HG02981 (cell line): ENCODE data around the gene MATN4.

Source experiments
- ATAC-seq: cut with Tn5 transposase; IDR thresholded peaks from one replicate; pipeline ENCODE4 v1.9.1; 2021; ENCODE audit warnings: mild to moderate bottlenecking, moderate library complexity; ENCODE audit not compliant: unreplicated experiment

The MATN4 gene

GRCh38 chr20:45293041-45294002 is 14.8 kb downstream of the MATN4 start:
- ATAC-seq: peak; percentile 58

- ATAC-seq: no peak
Measured at GRCh38 chr20:45292343-45292742, 15.8 kb downstream of the MATN4 start.

DNA sequence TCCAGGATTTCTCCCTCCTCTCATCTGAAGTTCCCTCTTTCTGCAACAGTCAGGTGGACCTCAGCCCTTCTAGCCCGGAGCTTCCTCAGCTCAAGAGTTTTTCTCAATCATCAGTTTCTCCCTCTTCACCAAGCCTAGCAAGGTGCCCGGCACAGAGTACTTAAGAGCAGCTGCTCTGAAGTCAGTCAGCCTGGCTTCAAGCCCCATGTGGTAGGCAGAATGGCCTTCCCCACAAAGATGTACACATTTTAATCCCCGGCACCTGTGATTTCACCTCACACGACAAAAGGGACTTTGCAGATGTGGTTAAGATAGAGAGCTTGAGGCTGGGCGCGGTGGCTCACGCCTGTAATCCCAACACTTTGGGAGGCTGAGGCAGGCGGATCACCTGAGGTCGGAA is 16.6 kb downstream of the MATN4 start:
- no peak for ATAC-seq

DNA sequence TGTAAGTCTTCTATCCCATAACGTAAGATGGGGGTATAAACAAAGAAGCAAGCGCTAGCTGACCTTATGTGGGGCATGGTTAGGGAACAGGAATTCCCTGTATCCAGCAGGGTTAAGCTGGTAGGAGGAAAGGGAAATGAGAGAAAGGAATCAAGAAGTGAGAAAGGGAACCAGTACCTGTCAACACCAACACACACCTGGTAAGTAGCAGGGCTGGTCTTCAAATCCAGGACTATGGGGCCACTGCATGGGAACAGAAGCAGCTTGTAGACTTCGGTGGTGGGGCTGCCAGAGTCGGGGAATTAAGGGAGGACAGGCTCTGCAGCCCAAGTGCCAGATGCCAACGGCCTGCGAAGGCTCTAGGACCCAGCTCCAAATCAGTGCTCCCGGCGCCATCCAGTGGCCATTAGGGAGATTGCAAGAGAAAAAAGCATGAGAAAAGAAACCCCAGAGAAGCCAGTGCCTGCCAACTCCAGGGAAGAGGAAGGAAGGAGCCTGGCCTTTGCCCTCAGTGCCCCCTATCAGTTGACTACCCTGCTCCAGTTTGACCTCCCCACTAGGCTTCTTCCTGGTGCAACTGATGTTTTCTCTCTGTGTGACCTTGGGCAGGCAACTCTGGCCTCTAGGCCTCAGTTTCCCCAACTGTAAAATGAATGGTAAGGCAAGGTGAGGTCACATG is 17.3 kb downstream of the MATN4 start:
- no peak for ATAC-seq

DNA sequence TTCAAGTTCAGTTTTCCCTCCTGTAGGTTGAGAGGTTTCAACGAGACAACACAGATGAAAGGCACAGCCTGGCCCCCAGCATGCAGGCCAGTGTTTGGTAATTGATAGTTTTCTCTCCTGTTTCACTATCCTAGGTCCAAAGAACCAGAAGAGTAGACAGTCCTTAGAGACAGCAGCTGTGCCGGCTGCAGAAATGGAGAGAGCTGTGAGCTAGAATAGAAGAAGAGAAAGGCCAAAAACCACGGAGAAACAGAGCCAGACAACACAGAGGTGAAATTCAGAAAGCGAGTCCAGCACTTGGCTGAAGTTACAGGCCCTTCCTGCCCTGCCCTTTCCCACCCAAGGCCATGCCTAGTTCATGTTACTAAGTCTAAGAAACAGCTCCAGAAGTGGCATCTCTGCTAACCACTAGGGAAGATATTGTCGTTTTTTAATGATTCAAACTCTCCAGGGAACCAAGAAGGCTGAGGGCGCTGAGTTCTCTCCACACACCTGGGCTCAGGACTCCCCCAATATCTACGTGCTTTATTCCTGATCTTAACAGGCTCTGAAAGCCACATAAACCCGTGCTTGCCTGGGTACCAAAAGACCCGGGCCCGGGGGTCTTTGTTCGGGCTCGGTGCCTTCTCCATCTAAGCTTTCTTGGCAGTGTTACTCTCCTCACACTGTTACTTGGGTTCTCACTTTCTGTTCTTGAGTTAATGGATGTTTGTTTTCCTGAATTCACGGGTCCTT is 18.0 kb downstream of the MATN4 start:
- no peak for ATAC-seq

DNA sequence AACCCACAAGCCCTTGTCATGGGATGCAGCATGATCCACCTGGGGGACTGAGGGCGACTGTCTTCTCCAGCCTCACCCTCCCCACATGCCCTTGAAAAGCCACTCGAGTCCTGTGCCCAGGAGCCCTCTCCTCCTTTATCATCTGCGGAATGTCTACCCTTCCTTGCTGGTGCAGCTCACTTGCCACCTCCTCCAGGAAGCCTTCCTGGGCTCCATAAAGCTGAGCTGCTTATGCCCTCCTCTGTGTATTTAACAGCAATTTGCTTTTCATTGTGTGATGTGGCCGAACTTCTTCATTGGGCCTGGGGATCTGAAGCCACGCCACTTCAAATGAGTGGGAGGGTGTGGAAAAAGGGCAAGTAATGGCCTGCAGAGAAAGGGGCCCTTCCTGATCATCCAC is 19.2 kb downstream of the MATN4 start:
- no peak for ATAC-seq

DNA sequence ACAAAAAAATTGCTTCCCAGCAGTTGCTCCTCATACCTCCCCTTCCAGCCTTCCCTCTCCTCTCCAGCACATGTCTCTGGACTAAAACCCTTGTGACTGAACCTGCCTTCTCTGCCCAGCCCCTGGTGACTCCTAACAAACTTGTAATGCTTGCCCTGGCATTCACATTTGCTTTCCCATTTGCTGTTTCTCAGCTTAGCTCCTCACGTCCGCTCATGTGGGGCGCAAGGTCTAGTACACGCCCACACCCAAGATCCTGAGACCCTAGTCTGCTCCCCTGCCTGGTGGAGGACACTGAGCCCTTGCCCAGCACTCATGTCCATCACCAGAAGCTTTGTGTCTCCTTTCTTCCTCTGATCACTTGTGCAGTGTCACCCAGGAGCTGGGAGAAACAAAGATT is 19.7 kb downstream of the MATN4 start:
- ATAC-seq: no peak

DNA sequence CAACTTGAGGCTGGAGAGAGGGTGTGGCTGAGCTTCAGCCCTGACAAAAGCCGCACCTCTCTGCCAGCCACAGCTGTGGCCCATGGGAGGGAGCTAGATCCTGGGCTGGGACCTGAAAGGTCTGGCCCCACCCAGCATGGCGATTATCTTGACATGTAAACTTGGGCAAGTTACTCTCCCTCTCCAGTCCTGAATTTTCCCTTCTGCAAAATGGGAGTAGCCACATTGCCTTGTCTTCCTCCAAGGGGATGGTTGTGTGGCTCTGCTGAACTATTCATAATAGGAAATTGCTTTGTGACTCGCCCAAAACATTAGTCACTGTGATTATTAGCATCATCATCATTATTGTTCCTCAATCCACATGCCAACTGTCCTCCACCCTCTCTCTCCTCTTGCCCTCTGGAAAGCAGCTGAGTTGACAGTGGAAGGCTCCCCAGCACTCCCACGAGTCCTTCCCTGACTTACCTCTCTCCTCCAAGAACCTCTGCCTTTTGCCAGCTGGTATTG is 24.5 kb downstream of the MATN4 start:
- no peak for ATAC-seq

DNA sequence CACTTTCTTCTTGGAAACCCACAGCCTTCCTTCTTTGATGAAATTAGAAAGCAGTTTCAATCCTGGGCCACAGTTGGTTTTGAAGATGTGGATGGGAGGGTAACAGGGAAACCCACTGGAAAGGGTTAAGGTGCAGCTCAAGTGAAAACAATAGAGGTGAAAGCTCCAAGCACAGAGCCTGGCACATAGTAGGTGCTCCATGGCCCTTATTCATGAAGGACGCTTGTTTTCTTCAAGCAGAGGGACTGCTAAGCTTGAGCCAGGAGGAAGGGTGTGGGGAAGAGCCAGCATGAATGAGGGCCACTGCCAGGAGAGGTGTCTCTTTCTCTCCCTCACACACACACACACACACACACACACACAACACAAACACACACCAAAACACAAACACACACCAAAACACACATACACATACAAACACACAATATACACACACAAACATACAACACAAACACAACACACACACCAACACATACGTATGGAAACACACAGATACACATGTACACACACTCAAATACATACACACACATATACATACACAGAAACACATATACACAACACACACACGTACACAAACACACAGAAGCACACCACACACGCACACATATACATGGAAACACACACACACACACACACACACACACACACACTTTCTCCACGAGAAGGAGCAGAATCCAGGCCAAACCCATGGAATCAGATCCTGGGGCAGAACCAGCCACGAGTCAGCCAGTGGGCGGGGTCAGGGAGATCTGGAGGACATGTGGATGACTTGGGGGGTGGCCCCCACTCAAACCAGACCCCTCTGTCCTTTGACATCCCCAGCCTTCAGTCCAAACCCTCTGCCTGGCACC is 25.2 kb downstream of the MATN4 start:
- no peak for ATAC-seq

GRCh38 chr20:45279992-45280391 is 28.1 kb downstream of the MATN4 start:
- ATAC-seq: no peak

- ATAC-seq: no peak
Measured at GRCh38 chr20:45275338-45275737, 32.8 kb downstream of the MATN4 start.

DNA sequence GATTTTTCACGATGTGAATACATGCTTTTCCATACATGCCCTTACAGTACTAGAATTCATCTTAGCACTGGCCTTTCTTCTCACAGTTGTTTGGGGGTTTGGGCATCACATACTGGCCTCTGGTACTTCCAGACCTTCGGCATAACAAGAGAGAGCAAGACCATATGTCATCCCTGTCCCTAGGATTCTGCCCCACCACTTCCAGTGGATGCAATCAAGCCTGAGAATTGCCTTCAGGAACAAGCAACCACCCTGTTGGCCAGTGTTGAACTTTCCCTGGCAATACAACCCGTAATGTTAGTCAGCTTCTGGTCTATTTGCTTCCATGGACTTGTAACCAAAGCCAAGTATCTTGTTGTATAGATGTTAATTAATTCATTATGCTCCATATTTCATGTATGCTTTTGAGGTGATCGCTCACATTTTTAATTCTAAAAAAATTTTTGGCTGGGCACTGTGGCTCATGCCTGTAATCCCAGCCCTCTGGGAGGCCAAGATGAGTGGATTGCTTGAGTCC is 38.3 kb downstream of the MATN4 start:
- ATAC-seq: no peak

- ATAC-seq: no peak
Measured at GRCh38 chr20:45269056-45269455, 39.0 kb downstream of the MATN4 start.

GRCh38 chr20:45268531-45268930 is 39.6 kb downstream of the MATN4 start:
- ATAC-seq: no peak

DNA sequence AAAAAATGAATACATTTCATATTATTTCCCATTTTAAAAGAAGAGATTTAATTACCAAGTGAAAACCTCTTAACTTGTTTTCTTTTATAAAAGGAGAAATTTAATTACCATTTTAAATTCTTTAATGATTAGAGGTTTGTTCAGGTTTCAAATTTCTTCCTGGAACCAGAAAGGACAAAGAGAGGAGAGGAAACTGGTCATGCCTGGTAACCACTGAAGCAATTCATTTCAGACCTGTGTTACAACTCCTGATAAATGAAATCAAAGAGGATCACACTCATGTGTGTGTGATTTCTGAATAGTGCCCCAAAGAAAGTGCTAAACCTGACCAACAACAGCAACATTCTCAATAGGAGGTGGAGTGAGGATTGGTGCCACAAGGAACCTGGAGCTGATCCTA is 41.1 kb downstream of the MATN4 start:
- no peak for ATAC-seq

- no peak for ATAC-seq
Measured at GRCh38 chr20:45263556-45264266, 44.4 kb downstream of the MATN4 start.

DNA sequence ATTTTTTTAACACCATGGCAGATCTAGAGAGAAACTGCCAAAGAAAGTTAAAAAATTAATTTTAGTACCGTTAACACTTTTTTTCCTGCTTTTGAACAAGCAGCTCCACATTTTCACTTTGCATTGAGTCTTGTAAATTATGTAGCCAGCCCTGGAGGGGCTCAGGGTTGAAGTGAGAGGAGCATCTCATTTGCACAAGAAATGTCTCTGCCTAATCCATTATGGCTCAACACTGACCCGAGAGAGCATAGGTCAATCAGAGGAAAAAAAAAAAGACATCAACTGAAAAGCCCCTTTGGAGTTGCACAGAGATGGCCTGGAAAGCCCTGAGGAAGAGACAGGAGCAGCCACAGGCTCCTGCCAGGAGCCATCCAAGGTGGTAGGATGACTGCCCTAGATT is 49.4 kb downstream of the MATN4 start:
- ATAC-seq: no peak

- no peak for ATAC-seq
Measured at GRCh38 chr20:45258259-45258658, 49.8 kb downstream of the MATN4 start.

GRCh38 chr20:45257711-45258110 is 50.4 kb downstream of the MATN4 start:
- no peak for ATAC-seq

DNA sequence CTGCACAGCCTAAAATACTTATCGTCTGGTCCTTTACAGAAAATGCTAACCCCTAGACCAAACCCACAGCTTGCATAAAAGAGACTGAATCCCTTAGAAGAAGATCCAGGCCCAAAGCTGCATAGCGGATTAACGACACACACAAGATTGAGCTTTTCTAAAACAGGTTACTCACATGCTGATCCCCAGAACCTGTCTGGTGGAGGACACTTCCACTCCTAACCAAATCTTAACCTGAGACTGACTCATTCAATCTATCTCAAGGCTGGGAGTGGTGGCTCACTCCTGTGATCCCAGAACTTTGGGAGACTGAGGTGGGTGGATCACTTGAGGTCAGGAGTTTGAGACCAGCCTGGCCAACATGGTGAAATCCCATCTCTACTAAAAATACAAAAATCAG is 50.9 kb downstream of the MATN4 start:
- ATAC-seq: no peak
